ENCODE measurements around the gene LYPD6.

DNA sequence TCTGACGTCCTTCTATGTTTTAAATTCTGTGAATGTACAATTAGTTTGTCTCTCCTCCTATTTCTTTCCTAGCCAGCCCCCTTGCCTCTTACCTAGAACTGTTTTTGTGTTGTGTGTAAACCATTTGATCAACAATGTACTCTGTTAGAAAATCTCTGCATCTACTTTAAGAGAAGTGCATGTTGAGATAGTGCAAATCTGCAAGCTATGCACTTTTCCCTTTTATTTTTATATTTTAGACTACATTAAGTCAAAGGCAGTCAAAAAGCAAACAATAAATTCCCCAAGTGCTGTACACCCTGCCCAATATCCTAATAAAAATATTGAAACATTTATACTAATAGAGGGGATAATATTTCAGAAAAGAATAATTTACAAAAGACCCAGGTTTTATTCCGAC, 13.7 kb downstream of the LYPD6 start:
- TF ChIP-seq, protein P1, sequence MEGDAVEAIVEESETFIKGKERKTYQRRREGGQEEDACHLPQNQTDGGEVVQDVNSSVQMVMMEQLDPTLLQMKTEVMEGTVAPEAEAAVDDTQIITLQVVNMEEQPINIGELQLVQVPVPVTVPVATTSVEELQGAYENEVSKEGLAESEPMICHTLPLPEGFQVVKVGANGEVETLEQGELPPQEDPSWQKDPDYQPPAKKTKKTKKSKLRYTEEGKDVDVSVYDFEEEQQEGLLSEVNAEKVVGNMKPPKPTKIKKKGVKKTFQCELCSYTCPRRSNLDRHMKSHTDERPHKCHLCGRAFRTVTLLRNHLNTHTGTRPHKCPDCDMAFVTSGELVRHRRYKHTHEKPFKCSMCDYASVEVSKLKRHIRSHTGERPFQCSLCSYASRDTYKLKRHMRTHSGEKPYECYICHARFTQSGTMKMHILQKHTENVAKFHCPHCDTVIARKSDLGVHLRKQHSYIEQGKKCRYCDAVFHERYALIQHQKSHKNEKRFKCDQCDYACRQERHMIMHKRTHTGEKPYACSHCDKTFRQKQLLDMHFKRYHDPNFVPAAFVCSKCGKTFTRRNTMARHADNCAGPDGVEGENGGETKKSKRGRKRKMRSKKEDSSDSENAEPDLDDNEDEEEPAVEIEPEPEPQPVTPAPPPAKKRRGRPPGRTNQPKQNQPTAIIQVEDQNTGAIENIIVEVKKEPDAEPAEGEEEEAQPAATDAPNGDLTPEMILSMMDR (IDR thresholded peaks at IDR 0.05) = no peak
- no peak for TF ChIP-seq ZFX (IDR thresholded peaks at IDR 0.05; ENCODE audit: borderline replicate concordance)
